Nephron (organoid): ENCODE data around the gene UGT2B10.

Experiments
- H3K27ac Mint-ChIP-seq, 3 experiments: 2 replicates each; pipeline ENCODE4 v1.8.0; 2020; ENCODE audit warnings: mixed read lengths in 3 of 3, mild to moderate bottlenecking in 2 of 3, moderate library complexity in 1 of 3
- H3K27me3 Mint-ChIP-seq: 2 replicates; pipeline ENCODE4 v1.8.0; 2021; ENCODE audit warnings: low read depth, mild to moderate bottlenecking, moderate library complexity, mixed read lengths
- H3K36me3 Mint-ChIP-seq: 2 replicates; pipeline ENCODE4 v1.8.0; 2020; ENCODE audit warnings: low read depth, mixed read lengths
- H3K4me1 Mint-ChIP-seq: 2 replicates; pipeline ENCODE4 v1.8.0; 2020; ENCODE audit warnings: mixed read lengths
- H3K4me3 Mint-ChIP-seq, 3 experiments: 2 replicates each; pipeline ENCODE4 v1.8.0; 2020; ENCODE audit warnings: mild to moderate bottlenecking in 3 of 3, mixed read lengths in 3 of 3, moderate library complexity in 2 of 3
- H3K9me3 Mint-ChIP-seq: 2 replicates; pipeline ENCODE4 v1.8.0; 2020; ENCODE audit warnings: mixed read lengths
- CTCF ChIP-seq, 3 experiments: fragments of 200-600 bp; sonication (generic); IDR thresholded peaks; one replicate each; pipeline ENCODE4 v1.5.0; 2021; ENCODE audit warnings: antibody characterized with exemption in 3 of 3; ENCODE audit not compliant: unreplicated experiment in 3 of 3

UGT2B10 gene

GRCh38 chr4:68874507-68874906, 58.7 kb downstream of the UGT2B10 start:
- no peak for TF ChIP-seq CTCF (IDR thresholded peaks at IDR 0.05; ENCODE audit: unreplicated experiment in 3 of 3)

GRCh38 chr4:68877555-68877954, 61.8 kb downstream of the UGT2B10 start:
- H3K9me3 Mint-ChIP-seq = no peaks in the 10 kb centered on the region
- no peak overlapping the region for H3K27ac Mint-ChIP-seq
- no peak for TF ChIP-seq CTCF (IDR thresholded peaks at IDR 0.05; ENCODE audit: unreplicated experiment in 3 of 3)
- H3K4me3 Mint-ChIP-seq = no peak overlapping the region
- H3K36me3 Mint-ChIP-seq = no peaks in the 10 kb centered on the region
- no peaks in the 10 kb centered on the region for H3K4me1 Mint-ChIP-seq
- H3K27me3 Mint-ChIP-seq = peaks cover 4% of the 10 kb centered on the region

More at GRCh38 chr4:68874507-68874906, 58.7 kb downstream of the UGT2B10 start:
- peak overlapping the region in 1 of 3 experiments; percentile 50 for H3K27ac Mint-ChIP-seq
- no peaks in the 10 kb centered on the region for H3K9me3 Mint-ChIP-seq
- H3K36me3 Mint-ChIP-seq = no peaks in the 10 kb centered on the region
- peaks cover 8% of the 10 kb centered on the region for H3K4me1 Mint-ChIP-seq
- no peaks in the 10 kb centered on the region for H3K27me3 Mint-ChIP-seq
- H3K4me3 Mint-ChIP-seq = no peak overlapping the region

- TF ChIP-seq CTCF (IDR thresholded peaks at IDR 0.05; ENCODE audit: unreplicated experiment in 3 of 3) = no peak
- H3K27ac Mint-ChIP-seq = no peak overlapping the region
- no peaks in the 10 kb centered on the region for H3K36me3 Mint-ChIP-seq
- peaks cover 4% of the 10 kb centered on the region for H3K27me3 Mint-ChIP-seq
- no peaks in the 10 kb centered on the region for H3K9me3 Mint-ChIP-seq
- H3K4me3 Mint-ChIP-seq = no peak overlapping the region
- no peaks in the 10 kb centered on the region for H3K4me1 Mint-ChIP-seq
Measured at GRCh38 chr4:68878048-68878447, 62.3 kb downstream of the UGT2B10 start.
